Hepatocyte (in vitro differentiated cells): ENCODE results near the gene CALCB. TPM values are rescaled to one million over a fixed set of nuclear protein-coding genes. Genes with fewer than 3 reads are reported as not detected.

Experiments used
- DNase-seq: peaks from one replicate; pipeline ENCODE4 v3.0.0-alpha.2; 2016; ENCODE audit warnings: low spot score
- H2AFZ ChIP-seq: fragments of 200-600 bp; sonication (generic); 2 replicates; pipeline ENCODE4 v1.6.0; 2016; ENCODE audit warnings: antibody characterized with exemption, mild to moderate bottlenecking
- H3K27ac ChIP-seq: fragments of 200-600 bp; sonication (generic); 2 replicates; pipeline ENCODE4 v1.5.1; 2016; ENCODE audit warnings: mild to moderate bottlenecking
- H3K27me3 ChIP-seq: fragments of 200-600 bp; sonication (generic); 2 replicates; pipeline ENCODE4 v1.6.1; 2016
- H3K36me3 ChIP-seq: fragments of 200-600 bp; sonication (generic); replicated peaks from 2 replicates; pipeline ENCODE4 v1.5.1; 2016; ENCODE audit warnings: low read depth; ENCODE audit not compliant: insufficient read depth
- H3K4me1 ChIP-seq: fragments of 200-600 bp; sonication (generic); 2 replicates; pipeline ENCODE4 v1.5.1; 2016; ENCODE audit warnings: mild to moderate bottlenecking, moderate library complexity; ENCODE audit not compliant: insufficient read depth
- H3K4me2 ChIP-seq: fragments of 200-600 bp; sonication (generic); 2 replicates; pipeline ENCODE4 v1.6.0; 2016
- H3K4me3 ChIP-seq: fragments of 200-600 bp; sonication (generic); 2 replicates; pipeline ENCODE4 v1.5.1; 2016; ENCODE audit warnings: mild to moderate bottlenecking
- H3K79me2 ChIP-seq: fragments of 200-600 bp; sonication (generic); 2 replicates; pipeline ENCODE4 v1.6.0; 2017; ENCODE audit warnings: mild to moderate bottlenecking
- H3K9me2 ChIP-seq: fragments of 200-600 bp; sonication (generic); replicated peaks from 2 replicates; pipeline ENCODE4 v1.6.0; 2017; ENCODE audit warnings: mild to moderate bottlenecking; ENCODE audit not compliant: insufficient read depth
- H3K9me3 ChIP-seq: fragments of 200-600 bp; sonication (generic); 2 replicates; pipeline ENCODE4 v1.5.1; 2016; ENCODE audit warnings: low read depth, mild to moderate bottlenecking
- H4K20me1 ChIP-seq: fragments of 200-600 bp; sonication (generic); 2 replicates; pipeline ENCODE4 v1.6.0; 2016; ENCODE audit warnings: mild to moderate bottlenecking; ENCODE audit not compliant: insufficient read depth, poor library complexity, severe bottlenecking
- EZH2 ChIP-seq: fragments of 200-600 bp; sonication (generic); IDR thresholded peaks from 2 replicates; pipeline ENCODE4 v1.6.1; 2016; ENCODE audit warnings: antibody characterized with exemption, mild to moderate bottlenecking, borderline replicate concordance
- EZH2phosphoT487 ChIP-seq: fragments of 200-600 bp; sonication (generic); IDR thresholded peaks from one replicate; pipeline ENCODE4 v1.6.1; 2018; ENCODE audit warnings: antibody characterized with exemption, mild to moderate bottlenecking, low read depth, moderate library complexity; ENCODE audit not compliant: unreplicated experiment, severe bottlenecking
- WGBS: methylation state at CpG from one replicate; pipeline ENCODE4 v1.1.6; 2016; ENCODE audit warnings: low lambda C conversion rate; ENCODE audit errors: missing lambda C conversion rate; 5-methylcytosine and 5-hydroxymethylcytosine counted together
- polyA plus RNA-seq: library from polyadenylated mRNA; unstranded; fragments of >200 nt; fragmentation: Nextera tagmentation; extraction: Ambion mirVana; gene quantifications from 2 replicates; pipeline ENCODE4 v1.2.1, GENCODE V29; 2016
- total RNA-seq: library from RNA; depleted of rRNA; stranded (reverse); fragments of >200 nt; gene quantifications from 2 replicates; pipeline ENCODE4 v1.2.3, GENCODE V29; 2014
- TF ChIP-seq, protein P1 (sequence below): fragments of 200-600 bp; sonication (generic); IDR thresholded peaks from 2 replicates; pipeline ENCODE4 v1.5.1; 2016; ENCODE audit warnings: antibody characterized with exemption, mild to moderate bottlenecking; ENCODE audit not compliant: poor library complexity

CALCB gene
- total and polyA plus RNA-seq, 2 experiments from 2014 or later = 0.13 to 0.50 TPM

DNA sequence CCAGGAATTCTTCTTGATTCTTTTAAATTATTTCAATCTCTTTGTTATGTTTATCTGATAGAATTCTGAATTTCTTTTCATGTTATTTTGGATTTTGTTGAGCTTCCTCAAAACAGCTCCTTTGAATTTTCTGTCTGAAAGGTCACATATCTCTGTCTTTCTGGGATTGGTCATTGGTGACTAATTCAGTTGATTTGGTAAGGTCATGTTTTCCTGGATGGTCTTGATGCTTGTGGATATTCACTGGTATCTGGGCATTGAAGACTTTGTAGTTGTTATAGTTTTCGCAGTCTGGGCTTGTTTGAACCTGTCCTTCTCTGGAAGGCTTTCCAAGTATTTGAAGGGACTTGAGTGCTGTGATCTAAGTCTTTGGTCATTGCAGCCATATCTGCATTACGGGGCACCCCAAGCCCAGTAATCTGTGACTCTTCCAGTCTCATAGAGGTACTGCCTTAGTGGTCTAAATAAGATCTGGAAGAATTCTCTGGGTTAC, 22.4 kb downstream of the CALCB start:
- no peaks in the 10 kb centered on the region for H3K9me3 ChIP-seq
- no peak overlapping the region for H3K4me2 ChIP-seq
- H2AFZ ChIP-seq = no peak overlapping the region
- no peak overlapping the region for H3K27ac ChIP-seq
- no peaks in the 10 kb centered on the region for H3K79me2 ChIP-seq
- H3K4me1 ChIP-seq = no peaks in the 10 kb centered on the region
- 100% methylated on average over 2 of the region's 2 CpGs for WGBS
- no peaks in the 10 kb centered on the region for H3K9me2 ChIP-seq
- H4K20me1 ChIP-seq = no peaks in the 10 kb centered on the region
- TF ChIP-seq EZH2 = no peak
- TF ChIP-seq, protein P1, sequence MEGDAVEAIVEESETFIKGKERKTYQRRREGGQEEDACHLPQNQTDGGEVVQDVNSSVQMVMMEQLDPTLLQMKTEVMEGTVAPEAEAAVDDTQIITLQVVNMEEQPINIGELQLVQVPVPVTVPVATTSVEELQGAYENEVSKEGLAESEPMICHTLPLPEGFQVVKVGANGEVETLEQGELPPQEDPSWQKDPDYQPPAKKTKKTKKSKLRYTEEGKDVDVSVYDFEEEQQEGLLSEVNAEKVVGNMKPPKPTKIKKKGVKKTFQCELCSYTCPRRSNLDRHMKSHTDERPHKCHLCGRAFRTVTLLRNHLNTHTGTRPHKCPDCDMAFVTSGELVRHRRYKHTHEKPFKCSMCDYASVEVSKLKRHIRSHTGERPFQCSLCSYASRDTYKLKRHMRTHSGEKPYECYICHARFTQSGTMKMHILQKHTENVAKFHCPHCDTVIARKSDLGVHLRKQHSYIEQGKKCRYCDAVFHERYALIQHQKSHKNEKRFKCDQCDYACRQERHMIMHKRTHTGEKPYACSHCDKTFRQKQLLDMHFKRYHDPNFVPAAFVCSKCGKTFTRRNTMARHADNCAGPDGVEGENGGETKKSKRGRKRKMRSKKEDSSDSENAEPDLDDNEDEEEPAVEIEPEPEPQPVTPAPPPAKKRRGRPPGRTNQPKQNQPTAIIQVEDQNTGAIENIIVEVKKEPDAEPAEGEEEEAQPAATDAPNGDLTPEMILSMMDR = no peak
- no peak for TF ChIP-seq EZH2phosphoT487
- no peak overlapping the region for H3K4me3 ChIP-seq
- H3K27me3 ChIP-seq = peaks cover 20% of the 10 kb centered on the region
- no peak for DNase-seq
- H3K36me3 ChIP-seq = no peaks in the 10 kb centered on the region

DNA sequence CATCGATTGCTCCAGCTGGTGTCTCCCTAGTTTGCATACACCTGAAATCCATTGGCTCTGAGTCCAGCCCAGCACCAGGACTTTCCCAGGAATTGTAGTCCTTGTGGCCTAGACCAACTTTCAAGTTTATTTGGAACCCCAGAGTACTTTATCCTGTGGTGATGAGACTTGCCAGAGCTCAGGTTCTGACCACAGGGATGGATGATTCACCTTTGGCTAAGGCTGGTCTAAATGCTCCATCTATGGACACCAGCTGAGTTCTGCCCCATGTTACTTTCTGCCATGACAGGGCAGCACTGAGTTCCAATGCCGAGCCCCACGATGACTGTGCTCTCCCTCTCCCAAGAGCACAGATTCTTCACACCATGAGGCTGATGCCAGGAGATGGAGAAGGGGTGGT, 24.0 kb downstream of the CALCB start:
- WGBS = 96% methylated on average over 3 of the region's 3 CpGs

DNA sequence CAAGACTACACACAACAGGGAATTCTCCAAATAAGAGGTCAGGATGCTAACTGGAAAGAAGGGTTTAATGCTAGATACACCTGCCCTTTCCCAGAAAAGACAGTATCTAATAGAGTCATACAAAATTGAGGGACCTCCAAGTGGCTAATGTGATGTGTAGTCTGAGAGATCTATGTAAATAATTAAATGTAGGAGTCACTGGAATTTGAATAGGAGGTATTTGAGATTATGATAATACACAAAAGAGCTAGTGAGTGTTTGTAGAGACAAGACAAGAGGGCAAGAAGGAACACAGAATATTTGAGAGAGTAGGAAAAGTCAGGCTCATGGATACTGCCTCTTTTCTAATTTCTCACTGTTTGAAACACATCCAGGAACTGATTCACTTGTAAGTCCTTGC, 25.9 kb downstream of the CALCB start:
- DNase-seq = no peak
- Histone ChIP-seq H3K4me3 (no peak overlapping the region), H3K27ac (no peak overlapping the region), H4K20me1 (no peaks in the 10 kb centered on the region), H3K79me2 (no peaks in the 10 kb centered on the region), H3K27me3 (peaks cover 20% of the 10 kb centered on the region), H2AFZ (no peak overlapping the region), H3K36me3 (no peaks in the 10 kb centered on the region), H3K4me2 (no peak overlapping the region), H3K9me3 (no peaks in the 10 kb centered on the region), H3K9me2 (no peaks in the 10 kb centered on the region), H3K4me1 (no peaks in the 10 kb centered on the region)
- TF ChIP-seq EZH2 = no peak
- TF ChIP-seq EZH2phosphoT487 = no peak
- TF ChIP-seq, protein P1 = no peak

More for the DNA sequence above, 24.0 kb downstream of the CALCB start:
- Histone ChIP-seq H4K20me1 (no peaks in the 10 kb centered on the region), H3K4me3 (no peak overlapping the region), H2AFZ (no peak overlapping the region), H3K4me1 (no peaks in the 10 kb centered on the region), H3K27ac (no peak overlapping the region), H3K79me2 (no peaks in the 10 kb centered on the region), H3K9me3 (no peaks in the 10 kb centered on the region), H3K27me3 (peaks cover 20% of the 10 kb centered on the region), H3K4me2 (no peak overlapping the region), H3K9me2 (no peaks in the 10 kb centered on the region), H3K36me3 (no peaks in the 10 kb centered on the region)
- TF ChIP-seq EZH2phosphoT487 (no peak), EZH2 (no peak)
- TF ChIP-seq, protein P1 = no peak
- no peak for DNase-seq
